GM19438 (cell line): ENCODE data around the gene MYH10.

Experiments
- ATAC-seq: cut with Tn5 transposase; IDR thresholded peaks from one replicate; pipeline ENCODE4 v1.9.1; 2021; ENCODE audit warnings: low read depth; ENCODE audit not compliant: unreplicated experiment

Gene MYH10

GRCh38 chr17:8610558-8610957, 20.0 kb downstream of the MYH10 start:
- ATAC-seq: no peak

GRCh38 chr17:8609910-8610309, 20.6 kb downstream of the MYH10 start:
- no peak for ATAC-seq

GRCh38 chr17:8608001-8608400, 22.5 kb downstream of the MYH10 start:
- ATAC-seq: no peak

- ATAC-seq: no peak
Observed at GRCh38 chr17:8606401-8606800, 24.1 kb downstream of the MYH10 start.

- ATAC-seq: no peak
Observed at GRCh38 chr17:8602679-8603078, 27.8 kb downstream of the MYH10 start.

- no peak for ATAC-seq
Observed at GRCh38 chr17:8599351-8600011, 31.0 kb downstream of the MYH10 start.

- ATAC-seq: no peak
Observed at GRCh38 chr17:8598913-8599312, 31.6 kb downstream of the MYH10 start.

GRCh38 chr17:8593830-8594229, 36.7 kb downstream of the MYH10 start:
- no peak for ATAC-seq

GRCh38 chr17:8593276-8593675, 37.2 kb downstream of the MYH10 start:
- no peak for ATAC-seq

GRCh38 chr17:8588877-8589554, 41.5 kb downstream of the MYH10 start:
- no peak for ATAC-seq

- ATAC-seq: no peak
Observed at GRCh38 chr17:8586766-8587165, 43.8 kb downstream of the MYH10 start.

GRCh38 chr17:8585911-8586310, 44.6 kb downstream of the MYH10 start:
- ATAC-seq: no peak

- ATAC-seq: no peak
Observed at GRCh38 chr17:8583954-8584353, 46.6 kb downstream of the MYH10 start.

- no peak for ATAC-seq
Observed at GRCh38 chr17:8580952-8581658, 49.4 kb downstream of the MYH10 start.

GRCh38 chr17:8577868-8578267, 52.7 kb downstream of the MYH10 start:
- no peak for ATAC-seq

GRCh38 chr17:8576559-8577294, 53.8 kb downstream of the MYH10 start:
- ATAC-seq: no peak

- no peak for ATAC-seq
Observed at GRCh38 chr17:8574687-8575086, 55.8 kb downstream of the MYH10 start.

- no peak for ATAC-seq
Observed at GRCh38 chr17:8572764-8573163, 57.8 kb downstream of the MYH10 start.

GRCh38 chr17:8563981-8564602, 66.4 kb downstream of the MYH10 start:
- no peak for ATAC-seq

- no peak for ATAC-seq
Observed at GRCh38 chr17:8563024-8563776, 67.3 kb downstream of the MYH10 start.
